HG02623 (cell line): ENCODE measurements around the gene ATP2B3.

Experiments
- ATAC-seq: cut with Tn5 transposase; IDR thresholded peaks from one replicate; pipeline ENCODE4 v1.9.1; 2021; ENCODE audit warnings: moderate library complexity; ENCODE audit not compliant: unreplicated experiment

ATP2B3 gene

DNA sequence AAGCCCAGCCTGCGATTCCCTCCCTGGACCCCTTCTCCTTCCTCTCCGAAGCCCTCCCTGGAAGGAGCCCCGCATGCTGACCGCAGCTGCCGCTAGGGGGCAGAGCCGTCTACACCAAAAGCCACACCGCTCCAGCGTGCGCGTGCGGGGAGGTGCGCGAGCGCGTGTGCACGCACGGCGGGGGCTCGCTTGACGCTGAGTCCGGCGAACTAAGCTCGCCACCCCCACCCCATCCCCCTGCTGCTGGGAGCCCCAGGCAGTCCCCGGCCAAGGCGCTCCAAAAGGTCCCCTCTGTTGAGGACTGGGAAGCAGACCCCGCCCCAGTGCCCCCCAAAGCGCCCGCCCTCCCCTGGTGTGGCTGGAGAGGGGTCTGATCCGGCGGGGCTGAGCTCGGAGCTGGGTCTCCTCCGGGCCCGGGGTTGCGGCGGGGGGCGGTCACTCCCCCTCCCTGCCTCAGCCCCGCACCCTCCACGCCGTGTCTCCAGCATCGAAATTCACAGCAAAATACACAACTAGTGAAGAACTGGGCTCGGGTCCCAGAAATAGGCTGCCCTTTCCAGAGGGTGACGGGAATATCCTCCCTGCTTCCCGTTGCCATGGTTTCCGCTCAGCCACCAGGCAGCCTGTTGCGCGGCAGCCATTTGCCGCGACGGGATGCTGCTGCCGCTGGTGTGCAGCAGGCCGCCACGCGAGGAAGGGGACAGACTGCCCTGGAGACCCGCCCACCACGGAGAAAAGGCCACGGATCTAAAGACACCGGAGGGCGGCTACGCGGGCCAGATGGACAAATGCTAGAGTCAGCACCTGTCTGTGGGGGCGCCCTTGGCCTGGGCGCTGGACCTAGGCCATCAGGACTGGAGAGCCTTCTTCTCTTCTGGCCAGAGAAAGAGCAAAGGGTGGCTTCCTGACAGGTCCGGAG lies 92.7 kb downstream of the ATP2B3 start:
- ATAC-seq = peak; percentile 61

GRCh38 chrX:153610836-153611213 lies 93.4 kb downstream of the ATP2B3 start:
- no peak for ATAC-seq

- no peak for ATAC-seq
These were observed 94.1 kb downstream of the ATP2B3 start for GRCh38 chrX:153611298-153612095.

- ATAC-seq = no peak
These were observed 95.0 kb downstream of the ATP2B3 start for GRCh38 chrX:153612413-153612812.

GRCh38 chrX:153614818-153615217 lies 97.4 kb downstream of the ATP2B3 start:
- ATAC-seq = no peak

DNA sequence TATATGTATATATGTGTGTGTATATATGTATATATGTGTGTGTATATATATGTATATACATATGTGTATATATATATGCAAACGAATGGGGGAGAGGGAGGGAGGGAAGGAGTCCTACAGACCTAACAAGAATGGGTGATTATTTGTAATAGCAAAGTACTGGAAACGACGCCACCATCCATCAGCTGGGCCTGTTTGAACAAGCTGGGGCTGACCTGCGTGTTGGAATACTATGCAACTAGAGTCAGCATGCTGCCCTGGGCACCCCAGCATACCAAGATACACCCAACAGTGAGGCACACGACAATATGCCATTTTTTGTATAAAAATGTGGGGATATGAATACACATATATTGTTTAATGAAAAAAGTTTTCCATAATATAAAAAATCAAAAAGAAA lies 103.1 kb downstream of the ATP2B3 start:
- ATAC-seq = no peak

DNA sequence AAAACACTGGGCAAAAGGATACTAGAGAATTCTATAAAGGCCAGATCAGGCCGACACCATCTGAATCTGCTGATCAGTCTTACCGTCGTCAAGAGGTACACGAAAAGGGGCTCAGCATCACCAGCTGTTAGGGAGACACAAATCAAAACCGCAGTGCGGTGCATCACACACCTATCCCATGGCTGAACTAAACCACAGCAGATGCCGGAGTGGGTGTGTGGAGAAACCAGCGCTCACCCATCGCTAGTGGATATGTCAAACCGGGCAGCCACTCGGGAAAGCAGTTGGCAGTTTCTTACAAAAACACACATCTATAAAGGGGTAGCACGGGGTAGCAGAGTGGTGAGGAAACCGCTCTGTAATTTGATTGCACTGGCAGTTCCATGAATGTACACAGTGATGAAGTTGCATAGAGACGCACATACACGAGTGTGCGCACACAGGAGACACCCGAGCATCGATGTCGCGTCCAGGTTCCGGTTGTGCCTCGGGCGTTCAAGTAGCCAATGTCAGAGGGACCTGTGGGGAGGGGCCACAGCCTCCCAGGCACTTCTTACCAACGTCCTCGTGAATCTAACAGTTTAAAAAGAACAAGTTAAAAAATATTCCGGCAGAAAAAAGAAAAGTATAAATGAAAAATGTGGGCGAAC lies 104.6 kb downstream of the ATP2B3 start:
- no peak for ATAC-seq

DNA sequence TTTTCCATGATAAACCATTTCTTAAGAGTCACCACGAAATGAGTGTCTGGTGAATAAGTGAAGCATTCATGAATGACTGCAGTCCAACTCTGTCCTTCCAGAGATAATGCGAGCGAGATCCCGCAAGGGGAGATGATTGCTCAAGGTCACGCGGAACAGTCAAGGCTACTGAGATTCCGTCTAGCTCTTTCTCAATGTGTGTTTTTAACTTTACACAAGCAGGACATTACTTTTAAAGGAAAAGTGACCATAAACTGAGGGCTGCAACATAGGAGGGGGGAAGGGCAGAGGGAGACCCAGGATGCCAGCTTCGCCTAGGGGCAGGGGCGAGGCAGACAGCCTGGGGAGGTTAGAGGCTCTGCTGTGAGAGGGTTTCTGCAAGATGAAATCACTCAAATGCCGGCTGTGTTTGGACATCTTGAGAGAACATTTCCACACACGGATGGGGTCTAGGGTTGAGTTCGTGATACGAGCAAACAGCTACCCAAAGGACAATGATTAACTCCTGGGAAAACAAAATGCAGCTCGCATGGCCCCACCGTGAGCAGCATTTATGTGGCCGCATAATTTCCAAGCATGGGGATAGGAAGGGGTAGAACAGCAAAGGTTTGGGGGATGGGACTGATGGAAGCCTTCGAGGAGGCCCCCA lies 105.3 kb downstream of the ATP2B3 start:
- no peak for ATAC-seq

- no peak for ATAC-seq
These were observed 106.0 kb downstream of the ATP2B3 start for GRCh38 chrX:153623310-153624029.

GRCh38 chrX:153624196-153625091 lies 107.0 kb downstream of the ATP2B3 start:
- ATAC-seq = no peak

DNA sequence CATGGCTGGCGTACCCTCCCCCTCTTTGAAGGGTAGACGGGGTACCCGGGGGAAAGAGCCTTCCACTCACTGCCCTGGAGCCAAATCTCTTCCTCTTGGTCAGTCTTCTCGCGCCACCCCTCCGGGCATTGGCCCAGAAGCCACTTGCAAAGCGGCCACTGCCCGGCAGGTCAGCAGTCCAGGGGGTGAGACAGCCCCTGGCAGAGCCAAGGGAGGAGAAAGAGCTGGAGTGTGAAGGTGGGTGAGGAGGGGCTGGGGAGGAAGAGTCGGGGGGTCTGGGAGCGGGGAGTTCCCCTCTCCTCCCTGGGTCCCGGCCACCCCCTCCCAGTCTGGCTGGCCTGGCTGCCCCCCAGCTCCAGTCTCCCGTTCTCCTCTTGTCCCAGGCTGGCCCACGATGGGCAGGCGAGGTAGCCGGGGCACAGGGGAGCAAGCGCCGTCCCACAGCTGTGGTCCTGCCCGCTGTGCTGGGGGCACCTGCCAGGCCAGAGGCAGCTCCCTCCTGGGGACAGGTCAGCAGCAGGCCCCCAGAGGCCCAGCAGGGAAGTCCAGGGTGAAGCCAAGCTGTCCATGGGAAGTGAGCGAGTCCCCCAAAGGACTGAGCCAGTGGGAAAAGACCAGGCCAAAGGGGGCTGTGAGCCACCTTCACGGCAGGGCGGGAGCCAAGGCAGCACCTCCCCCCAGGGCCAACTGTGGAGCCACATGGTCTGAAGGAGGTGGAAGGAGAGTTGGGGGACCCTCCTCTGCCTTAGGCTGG lies 108.0 kb downstream of the ATP2B3 start:
- ATAC-seq = no peak

DNA sequence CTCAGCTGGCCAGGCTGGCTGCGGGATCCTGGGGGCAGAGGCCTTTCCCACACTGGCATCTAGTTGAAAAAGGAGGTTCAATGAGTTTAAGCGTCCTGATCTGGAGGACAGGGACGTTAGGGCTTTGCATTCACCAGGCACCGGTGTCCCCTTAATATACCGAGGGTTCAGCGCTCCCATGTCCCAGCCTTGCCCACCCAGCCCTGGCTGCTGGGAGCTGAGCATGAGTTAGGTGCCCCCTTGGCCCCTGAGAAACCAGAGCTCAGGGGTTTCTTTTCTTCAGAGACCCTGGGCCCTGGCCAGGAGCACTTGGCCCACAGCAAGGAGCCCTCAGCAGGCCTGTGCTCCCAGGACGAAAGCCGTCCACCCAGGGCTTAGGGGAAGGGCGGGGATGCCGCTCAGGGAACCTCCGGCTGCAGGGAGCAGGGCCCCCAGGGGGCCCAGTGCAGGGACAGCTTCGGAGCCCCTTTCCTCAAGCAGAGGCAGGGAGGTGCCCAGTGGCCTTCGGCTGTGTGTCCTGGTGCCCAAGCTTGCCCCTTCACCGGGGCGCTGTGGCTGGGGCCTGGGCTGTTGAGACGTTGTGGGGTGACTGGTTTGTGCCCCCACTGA lies 108.7 kb downstream of the ATP2B3 start:
- no peak for ATAC-seq

DNA sequence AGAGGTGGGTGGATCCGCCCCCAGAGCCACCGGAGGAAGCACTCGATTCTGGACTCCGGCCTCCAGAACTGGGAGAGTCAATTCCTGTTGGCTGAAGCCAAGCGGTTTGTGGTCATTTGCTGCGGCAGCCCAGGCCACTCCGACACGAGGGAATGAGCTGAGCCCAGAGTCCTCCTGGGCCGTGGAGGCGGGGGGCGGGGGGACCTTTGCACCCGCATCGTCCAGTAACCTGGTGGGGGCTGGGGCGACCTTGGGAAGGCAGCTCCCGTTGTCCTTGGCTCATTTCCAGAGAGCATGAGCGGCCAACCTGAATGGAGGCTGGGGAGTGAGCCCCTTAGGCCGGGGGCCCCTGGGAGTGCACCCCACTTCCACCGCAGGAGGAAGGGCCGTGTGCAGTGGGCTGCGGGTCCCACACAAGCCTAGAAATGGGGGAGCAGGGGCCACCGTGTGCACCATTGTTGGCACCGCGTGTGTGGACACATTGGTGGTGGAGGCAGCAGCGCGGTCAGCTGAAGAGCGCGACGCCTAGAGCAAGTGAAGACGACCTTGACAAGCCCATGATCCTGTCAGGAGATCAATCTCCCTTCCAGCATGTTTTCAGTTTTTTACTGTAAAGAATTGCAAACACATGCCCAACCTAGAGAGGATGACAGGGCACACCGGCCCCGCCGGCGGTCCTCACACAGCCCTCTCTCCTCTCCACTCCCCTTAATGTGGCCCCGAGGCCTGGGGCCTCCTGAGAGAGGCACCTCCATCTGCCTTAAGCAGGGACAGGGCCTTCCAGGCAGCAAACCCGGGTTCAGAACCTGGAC lies 109.6 kb downstream of the ATP2B3 start:
- no peak for ATAC-seq

DNA sequence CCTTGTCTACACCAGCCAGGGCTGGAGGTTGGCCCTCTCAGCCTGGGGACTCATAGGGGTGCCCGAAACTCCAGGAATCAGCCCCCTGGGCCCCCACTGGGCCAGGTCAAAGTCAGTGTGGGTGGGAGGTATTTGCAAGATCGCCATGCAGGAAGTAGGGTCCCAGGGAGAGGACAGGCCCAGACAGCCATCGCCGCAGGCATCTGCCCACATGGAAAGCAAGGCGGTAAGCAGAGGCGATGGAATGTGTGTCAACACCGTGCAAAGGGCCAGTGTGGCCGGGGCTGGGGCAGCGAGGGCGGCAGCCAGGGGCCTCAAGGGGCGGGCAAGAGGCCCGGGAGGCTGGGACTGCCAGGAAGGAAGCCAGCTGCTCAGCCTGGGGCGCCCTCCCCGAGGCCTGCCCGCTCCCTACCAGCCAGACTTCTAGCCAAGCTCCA lies 110.3 kb downstream of the ATP2B3 start:
- ATAC-seq = no peak

- ATAC-seq = no peak
These were observed 110.7 kb downstream of the ATP2B3 start for GRCh38 chrX:153628129-153628528.

DNA sequence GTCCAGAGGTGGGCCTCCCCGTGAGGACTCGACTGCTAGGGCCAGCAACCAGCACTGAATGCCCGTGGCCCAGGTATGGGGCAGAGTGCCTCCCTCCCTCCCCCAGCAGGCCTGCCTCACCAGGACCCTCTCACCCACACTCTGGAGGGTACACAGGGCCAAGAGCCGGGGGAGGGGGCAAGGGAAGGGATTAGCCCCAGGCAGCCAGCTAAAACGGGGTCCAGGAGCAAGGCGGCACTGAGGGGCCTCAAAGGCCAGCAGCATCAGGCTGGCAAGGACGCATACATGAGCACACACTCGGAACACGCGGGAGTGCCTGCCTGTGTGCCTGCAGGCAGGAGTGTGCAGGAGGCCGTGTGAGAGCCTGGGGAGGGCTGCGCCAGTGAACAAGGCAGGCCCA lies 111.2 kb downstream of the ATP2B3 start:
- no peak for ATAC-seq

DNA sequence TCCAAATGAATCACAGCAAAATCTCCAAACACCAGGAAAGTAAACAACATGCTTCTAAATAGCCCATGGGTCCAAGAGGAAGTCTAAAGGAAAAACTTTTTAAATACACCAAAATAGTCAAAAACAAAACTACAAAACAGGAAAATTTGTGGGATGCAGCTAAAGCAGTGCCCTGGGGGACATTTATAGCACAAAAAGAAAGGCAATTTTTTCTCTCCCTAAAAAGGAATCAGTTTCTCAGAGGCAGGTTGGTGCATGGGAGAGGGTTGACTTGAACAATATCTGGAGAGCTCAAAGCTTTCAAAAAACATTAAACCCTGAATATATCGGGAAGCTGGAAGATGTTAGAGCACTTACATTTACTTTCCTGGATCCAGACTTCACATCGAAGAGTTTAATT lies 113.9 kb downstream of the ATP2B3 start:
- ATAC-seq = no peak
